ENCODE results near the gene LMAN2L.
A peak's percentile ranks its signal among the peaks of the same experiment; 100 is the strongest.

The LMAN2L gene

GRCh38 chr2:96692094-96692971 is 47.5 kb downstream of the LMAN2L start:
- intact Hi-C loops (cut with DNase I): no loop called here
- peak in 1 of 42 donors; percentile 12 for DNase-seq

- intact Hi-C loops (cut with DNase I): no loop called here
- DNase-seq: peak in 1 of 42 donors; percentile 1
Observed at GRCh38 chr2:96691022-96691612, 48.7 kb downstream of the LMAN2L start.

- no peak for DNase-seq
- intact Hi-C loops (cut with DNase I): no loop called here
Observed at GRCh38 chr2:96690306-96691021, 49.4 kb downstream of the LMAN2L start.

GRCh38 chr2:96689431-96689991 is 50.4 kb downstream of the LMAN2L start:
- intact Hi-C loops (cut with DNase I): no loop called here
- no peak for DNase-seq

- no peak for DNase-seq
- intact Hi-C loops (cut with DNase I): no loop called here
Observed at GRCh38 chr2:96688649-96689430, 51.0 kb downstream of the LMAN2L start.

GRCh38 chr2:96687711-96688640 is 51.9 kb downstream of the LMAN2L start:
- no peak for DNase-seq
- intact Hi-C loops (cut with DNase I): no loop called here

- intact Hi-C loops (cut with DNase I): no loop called here
Observed at GRCh38 chr2:96687266-96687665, 52.6 kb downstream of the LMAN2L start.

GRCh38 chr2:96685577-96686459 is 54.0 kb downstream of the LMAN2L start:
- intact Hi-C loops (cut with DNase I): no loop called here
- no peak for DNase-seq

More at GRCh38 chr2:96687266-96687665, 52.6 kb downstream of the LMAN2L start:
- no peak for DNase-seq

- intact Hi-C loops (cut with DNase I): no loop called here
- no peak for DNase-seq
Observed at GRCh38 chr2:96684883-96685576, 54.8 kb downstream of the LMAN2L start.

- DNase-seq: no peak
- intact Hi-C loops (cut with DNase I): no loop called here
Observed at GRCh38 chr2:96683972-96684820, 55.7 kb downstream of the LMAN2L start.

- DNase-seq: no peak
Observed at GRCh38 chr2:96683307-96683706, 56.6 kb downstream of the LMAN2L start.

GRCh38 chr2:96681540-96681939 is 58.3 kb downstream of the LMAN2L start:
- intact Hi-C loops (cut with DNase I): no loop called here
- no peak for DNase-seq

More at GRCh38 chr2:96683307-96683706, 56.6 kb downstream of the LMAN2L start:
- intact Hi-C loops (cut with DNase I): no loop called here

- intact Hi-C loops (cut with DNase I): no loop called here
- DNase-seq: no peak
Observed at GRCh38 chr2:96680561-96681141, 59.2 kb downstream of the LMAN2L start.

- intact Hi-C loops (cut with DNase I): no loop called here
Observed at GRCh38 chr2:96679848-96680247, 60.0 kb downstream of the LMAN2L start.

More at GRCh38 chr2:96679848-96680247, 60.0 kb downstream of the LMAN2L start:
- DNase-seq: no peak
